Measurements from ENCODE around the gene GGN. TPM values are rescaled to one million over a fixed set of nuclear protein-coding genes. Genes with fewer than 3 reads are reported as not detected.

GGN gene
- polyA plus RNA-seq, 1 experiment: 0.44 TPM

DNA sequence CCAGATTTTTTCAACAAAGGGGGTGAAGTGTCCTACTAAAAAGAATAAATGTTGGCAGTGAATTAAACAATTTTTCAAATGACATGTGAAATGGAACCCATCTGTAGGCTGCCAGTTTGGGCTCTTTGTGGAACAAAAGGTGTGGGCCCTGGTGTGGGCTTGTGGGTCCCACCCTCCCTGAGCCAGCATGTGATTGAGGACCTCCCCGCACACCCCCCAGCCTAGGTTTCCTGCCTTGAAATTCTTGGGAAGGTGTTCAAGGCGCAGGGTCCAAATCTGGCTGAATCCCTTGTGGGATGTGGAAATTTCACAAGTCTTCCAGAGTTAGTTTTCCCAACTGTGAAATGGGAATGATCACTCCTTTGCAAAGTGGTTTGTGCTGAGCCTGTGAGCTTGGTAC lies 4.1 kb downstream of the GGN start:
- no peak overlapping the region for H3K4me3 ChIP-seq (ENCODE audit: low read depth, low read length)
- DNase-seq (ENCODE audit: low read depth): no peak
- peaks cover 46% of the 10 kb centered on the region for H3K36me3 ChIP-seq (ENCODE audit: control insufficient read depth, insufficient read depth, low read length)
- TF ChIP-seq, protein P1, sequence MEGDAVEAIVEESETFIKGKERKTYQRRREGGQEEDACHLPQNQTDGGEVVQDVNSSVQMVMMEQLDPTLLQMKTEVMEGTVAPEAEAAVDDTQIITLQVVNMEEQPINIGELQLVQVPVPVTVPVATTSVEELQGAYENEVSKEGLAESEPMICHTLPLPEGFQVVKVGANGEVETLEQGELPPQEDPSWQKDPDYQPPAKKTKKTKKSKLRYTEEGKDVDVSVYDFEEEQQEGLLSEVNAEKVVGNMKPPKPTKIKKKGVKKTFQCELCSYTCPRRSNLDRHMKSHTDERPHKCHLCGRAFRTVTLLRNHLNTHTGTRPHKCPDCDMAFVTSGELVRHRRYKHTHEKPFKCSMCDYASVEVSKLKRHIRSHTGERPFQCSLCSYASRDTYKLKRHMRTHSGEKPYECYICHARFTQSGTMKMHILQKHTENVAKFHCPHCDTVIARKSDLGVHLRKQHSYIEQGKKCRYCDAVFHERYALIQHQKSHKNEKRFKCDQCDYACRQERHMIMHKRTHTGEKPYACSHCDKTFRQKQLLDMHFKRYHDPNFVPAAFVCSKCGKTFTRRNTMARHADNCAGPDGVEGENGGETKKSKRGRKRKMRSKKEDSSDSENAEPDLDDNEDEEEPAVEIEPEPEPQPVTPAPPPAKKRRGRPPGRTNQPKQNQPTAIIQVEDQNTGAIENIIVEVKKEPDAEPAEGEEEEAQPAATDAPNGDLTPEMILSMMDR (IDR thresholded peaks at IDR 0.05; ENCODE audit: insufficient read depth, low read depth, low read length): no peak
- H3K27me3 ChIP-seq (ENCODE audit: control insufficient read depth, insufficient read depth, low read length): no peaks in the 10 kb centered on the region
- ChIA-PET CTCF (interaction anchor here (0.8 to 2.0 kb wide), 4 partner anchors 8 to 150 kb away, joined by 3 to 8 read pairs (median 3); no protein-coding TSS in a partner anchor), POLR2A (interaction anchor here (0.6 kb wide), 1 partner anchor 408 kb away, joined by 3 read pairs; no protein-coding TSS in a partner anchor)

DNA sequence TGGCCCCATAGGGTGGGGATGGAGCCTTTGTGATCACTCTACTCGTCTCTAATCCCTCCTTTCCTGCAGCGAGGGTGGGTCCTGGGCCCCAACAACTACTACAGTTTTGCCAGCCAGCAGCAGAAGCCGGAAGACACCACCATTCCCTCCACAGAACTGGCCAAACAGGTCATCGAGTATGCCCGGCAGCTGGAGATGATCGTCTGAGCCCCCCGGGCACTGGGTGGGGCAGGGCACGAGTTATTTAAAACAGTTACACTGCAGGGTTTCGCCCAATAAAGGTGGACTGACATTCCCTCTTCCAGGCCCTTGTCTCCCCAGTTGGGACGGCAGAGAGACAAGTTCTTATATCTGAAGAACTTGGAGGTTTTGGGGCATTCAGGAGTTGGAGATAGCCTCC lies 4.7 kb downstream of the GGN start:
- H3K27me3 ChIP-seq (ENCODE audit: control insufficient read depth, insufficient read depth, low read length): no peaks in the 10 kb centered on the region
- CTCF ChIA-PET: interaction anchor here (1.2 kb wide), 1 partner anchor 149 kb away, joined by 3 read pairs; no protein-coding TSS in a partner anchor
- POLR2A ChIA-PET: interaction anchor here (0.6 kb wide), 1 partner anchor 407 kb away, joined by 3 read pairs; no protein-coding TSS in a partner anchor

DNA sequence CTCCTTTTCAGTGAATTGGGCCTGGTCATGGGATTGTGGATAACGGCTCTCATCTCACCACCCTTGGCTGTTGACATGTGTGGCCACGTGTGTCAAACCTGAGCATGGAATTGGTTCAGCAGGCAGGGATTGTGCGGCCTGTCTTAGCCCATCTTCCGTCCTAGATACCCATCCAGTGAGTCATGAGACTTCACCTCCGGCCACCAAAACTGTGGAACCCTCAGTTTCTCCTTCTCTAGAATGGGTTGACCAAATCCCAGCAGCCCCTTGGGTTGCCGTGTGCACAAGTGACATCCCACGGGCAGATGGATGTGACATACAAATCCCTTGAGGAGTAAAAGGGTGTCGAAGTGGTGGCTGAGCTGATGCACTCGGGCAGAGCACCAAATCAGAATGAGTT lies 6.7 kb downstream of the GGN start:
- no peaks in the 10 kb centered on the region for H3K27me3 ChIP-seq (ENCODE audit: control insufficient read depth, insufficient read depth, low read length)
- CTCF ChIA-PET: interaction anchor here (1.3 kb wide), 1 partner anchor 147 kb away, joined by 4 read pairs; no protein-coding TSS in a partner anchor
- POLR2A ChIA-PET: no interaction called here
- TF ChIP-seq, protein P1 (IDR thresholded peaks at IDR 0.05; ENCODE audit: insufficient read depth, low read depth, low read length): no peak
- peaks cover 50% of the 10 kb centered on the region for H3K36me3 ChIP-seq (ENCODE audit: control insufficient read depth, insufficient read depth, low read length)
- H3K4me3 ChIP-seq (ENCODE audit: low read depth, low read length): no peak overlapping the region
- no peak for DNase-seq (ENCODE audit: low read depth)

More for the DNA sequence above, 4.7 kb downstream of the GGN start:
- H3K4me3 ChIP-seq (ENCODE audit: low read depth, low read length): no peak overlapping the region
- peaks cover 46% of the 10 kb centered on the region for H3K36me3 ChIP-seq (ENCODE audit: control insufficient read depth, insufficient read depth, low read length)
- no peak for DNase-seq (ENCODE audit: low read depth)
- TF ChIP-seq, protein P1 (IDR thresholded peaks at IDR 0.05; ENCODE audit: insufficient read depth, low read depth, low read length): no peak

DNA sequence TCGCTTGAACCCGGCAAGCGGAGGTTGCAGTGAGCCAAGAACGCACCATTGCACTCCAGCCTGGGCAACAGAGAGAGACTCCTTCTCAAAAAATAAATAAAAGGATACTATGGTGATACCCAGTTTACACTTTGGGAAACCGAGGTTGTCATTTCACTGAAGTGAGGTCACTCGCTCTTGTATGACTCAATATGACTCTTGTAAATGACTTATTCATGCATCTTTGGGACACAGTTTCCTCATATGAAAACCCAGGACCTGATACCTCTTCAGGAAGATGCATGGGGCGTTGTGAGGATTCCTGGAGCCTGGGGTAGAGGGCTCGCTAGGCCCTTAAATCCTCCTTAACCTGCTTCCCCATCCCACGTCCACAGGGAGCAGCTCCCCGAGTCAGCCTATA lies 9.0 kb downstream of the GGN start:
- no peak for DNase-seq (ENCODE audit: low read depth)
- POLR2A ChIA-PET: no interaction called here
- Histone ChIP-seq H3K27me3 (ENCODE audit: control insufficient read depth, insufficient read depth, low read length) (no peaks in the 10 kb centered on the region), H3K36me3 (ENCODE audit: control insufficient read depth, insufficient read depth, low read length) (peaks cover 40% of the 10 kb centered on the region), H3K4me3 (ENCODE audit: low read depth, low read length) (no peak overlapping the region)
- CTCF ChIA-PET: interaction anchor here (0.8 kb wide), 1 partner anchor 24 kb away, joined by 3 read pairs; the partner anchor contains the start of gene FAM98C
- TF ChIP-seq, protein P1 (IDR thresholded peaks at IDR 0.05; ENCODE audit: insufficient read depth, low read depth, low read length): no peak

DNA sequence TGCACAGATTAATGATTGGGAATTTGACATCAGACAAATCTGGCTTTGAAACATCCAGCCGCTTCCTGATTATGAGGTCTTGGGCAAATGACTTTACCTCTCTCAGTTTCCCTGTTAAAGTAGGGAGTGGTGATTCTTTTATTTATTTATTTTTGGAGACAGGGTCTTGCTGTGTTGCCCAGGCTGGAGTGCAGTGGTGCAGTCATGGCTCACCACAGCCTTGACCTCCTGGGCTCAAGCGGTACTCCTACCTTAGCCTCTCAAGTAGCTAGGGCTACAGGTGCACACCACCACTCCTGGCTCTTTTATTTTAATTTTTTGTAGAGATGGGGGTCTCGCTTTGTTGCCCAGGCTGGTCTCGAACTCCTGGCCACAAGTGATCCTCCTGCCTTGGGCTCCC lies 10.8 kb downstream of the GGN start:
- H3K4me3 ChIP-seq (ENCODE audit: low read depth, low read length): no peak overlapping the region
- TF ChIP-seq, protein P1 (IDR thresholded peaks at IDR 0.05; ENCODE audit: insufficient read depth, low read depth, low read length): no peak

More for the DNA sequence above, 10.8 kb downstream of the GGN start:
- ChIA-PET CTCF (interaction anchor here (2.0 to 2.1 kb wide), 2 partner anchors 8 to 11 kb away, joined by 8 to 12 read pairs; partner anchors contain the start of genes GGN and SPRED3), POLR2A (no interaction called here)
- DNase-seq (ENCODE audit: low read depth): no peak
- H3K36me3 ChIP-seq (ENCODE audit: control insufficient read depth, insufficient read depth, low read length): peaks cover 29% of the 10 kb centered on the region
- H3K27me3 ChIP-seq (ENCODE audit: control insufficient read depth, insufficient read depth, low read length): no peaks in the 10 kb centered on the region
